HK-2 (cell line): ENCODE results near the gene CDC42EP1.
"Not testable (repeated sequence)": the region's sequence is repeated elsewhere in the genome, so short reads cannot be mapped to it uniquely, and the experiment has no call there.

ENCODE experiments used
- DNase-seq: peaks from one replicate; pipeline ENCODE4 v3.0.0-alpha.2; 2018; ENCODE audit not compliant: unreplicated experiment

Gene CDC42EP1

DNA sequence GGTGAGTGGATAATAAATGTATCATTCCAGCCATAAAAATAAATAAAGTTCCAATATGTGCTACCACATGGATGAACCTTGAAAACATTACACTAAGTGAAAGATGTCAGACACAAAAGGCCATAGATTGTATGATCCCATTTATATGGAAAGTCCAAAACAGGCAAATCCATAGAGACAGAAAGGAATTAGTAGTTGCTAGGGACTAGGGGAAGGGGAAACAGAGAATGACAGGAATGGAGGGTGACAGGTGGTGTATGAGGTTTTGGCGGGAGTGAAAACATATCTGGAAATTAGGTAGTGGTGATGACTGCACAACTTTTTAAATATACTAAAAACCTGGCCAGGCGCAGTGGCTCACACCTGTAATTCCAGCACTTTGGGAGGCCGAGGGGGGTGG is 25.8 kb upstream of the CDC42EP1 start:
- DNase-seq = no peak

DNA sequence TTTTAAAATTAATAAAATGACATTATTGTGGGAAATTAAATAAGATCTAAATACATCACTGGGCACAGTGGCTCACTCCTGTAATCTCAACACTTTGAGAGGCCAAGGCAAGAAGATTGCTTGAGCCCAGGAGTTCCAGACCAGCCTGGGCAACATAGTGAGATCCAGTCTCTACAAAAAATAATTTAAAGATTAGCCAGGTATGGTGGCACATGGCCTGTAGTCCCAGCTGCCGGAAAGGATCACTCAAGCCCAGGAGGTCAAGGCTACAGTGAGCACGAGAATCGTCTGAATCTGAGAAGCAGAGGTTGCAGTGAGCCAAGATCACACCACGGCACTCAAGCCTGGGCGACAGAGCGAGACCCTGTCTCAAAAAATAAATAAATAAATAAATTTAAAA is 25.1 kb upstream of the CDC42EP1 start:
- DNase-seq = no peak

DNA sequence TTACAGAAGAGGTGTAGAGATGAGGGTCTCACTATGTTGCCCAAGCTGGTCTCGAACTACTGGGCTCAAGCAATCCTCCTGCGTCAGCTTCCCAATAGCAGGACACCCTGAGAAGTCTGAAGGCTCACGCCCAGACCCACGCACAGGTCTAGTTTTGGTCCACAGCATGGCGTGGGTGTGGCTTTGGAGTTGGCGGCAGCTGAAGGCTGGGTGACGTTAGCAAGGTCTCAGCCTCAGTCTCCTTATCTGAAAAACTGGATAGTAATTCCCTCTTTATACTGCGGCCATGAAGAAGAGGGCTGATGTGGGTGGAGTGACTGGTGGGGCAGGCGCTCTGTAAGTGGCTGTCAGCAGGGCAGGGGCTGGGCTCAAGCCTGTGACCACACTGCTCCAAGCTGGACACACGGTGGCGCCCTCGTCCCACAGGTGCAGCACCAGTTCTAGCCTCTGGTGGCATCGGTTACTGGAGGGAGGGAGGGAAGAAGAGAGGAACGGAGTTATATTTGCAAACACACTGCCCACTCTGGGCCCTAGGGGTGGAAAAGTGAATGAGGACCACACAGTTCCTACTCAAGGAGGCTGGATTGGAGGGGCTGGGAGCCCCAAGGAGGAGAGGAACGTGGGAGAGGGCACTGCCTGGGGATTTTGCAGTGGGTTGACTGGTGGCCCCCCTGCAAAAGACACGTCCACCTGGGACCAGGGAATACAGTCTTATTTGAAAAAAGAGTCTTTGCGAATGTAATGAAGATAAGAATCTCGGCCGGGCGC is 21.5 kb upstream of the CDC42EP1 start:
- peak; percentile 90 for DNase-seq

DNA sequence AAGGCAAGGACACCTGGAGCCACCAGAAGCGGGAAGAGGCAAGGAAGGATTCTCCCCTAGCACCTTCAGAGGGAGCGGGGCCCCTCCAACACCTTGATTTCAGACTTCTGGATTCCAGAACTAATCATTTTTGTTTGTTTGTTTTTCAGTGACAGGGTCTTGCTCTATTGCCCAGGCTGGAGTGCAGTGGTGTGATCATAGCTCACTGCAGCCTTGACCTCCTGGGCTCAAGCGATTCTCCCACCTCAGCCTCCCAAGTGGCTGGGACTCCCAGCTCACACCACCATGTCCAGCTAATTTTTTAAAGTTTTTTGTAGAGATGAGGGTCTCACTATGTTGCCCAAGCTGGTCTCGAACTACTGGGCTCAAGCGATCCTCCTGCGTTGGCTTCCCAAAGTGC is 20.5 kb upstream of the CDC42EP1 start:
- not testable (repeated sequence) for DNase-seq

DNA sequence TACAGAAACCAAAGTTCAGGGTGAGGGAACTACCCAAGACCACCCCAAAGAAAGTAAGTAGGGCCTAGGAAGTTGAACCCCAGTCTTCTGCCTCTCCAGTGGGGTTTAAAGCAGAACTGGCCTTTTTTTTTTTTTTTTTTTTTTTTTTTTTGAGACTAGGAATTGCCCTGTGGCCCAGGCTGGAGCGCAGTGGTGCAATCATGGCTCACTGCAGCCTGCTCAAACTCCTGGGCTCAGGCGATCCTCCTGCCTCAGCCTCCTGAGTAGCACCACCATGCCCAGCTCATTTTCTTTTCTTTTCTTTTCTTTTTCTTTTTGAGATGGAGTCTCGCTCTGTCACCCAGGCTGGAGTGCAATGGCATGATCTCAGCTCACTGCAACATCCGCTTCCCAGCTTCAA is 17.9 kb upstream of the CDC42EP1 start:
- DNase-seq = not testable (repeated sequence)

DNA sequence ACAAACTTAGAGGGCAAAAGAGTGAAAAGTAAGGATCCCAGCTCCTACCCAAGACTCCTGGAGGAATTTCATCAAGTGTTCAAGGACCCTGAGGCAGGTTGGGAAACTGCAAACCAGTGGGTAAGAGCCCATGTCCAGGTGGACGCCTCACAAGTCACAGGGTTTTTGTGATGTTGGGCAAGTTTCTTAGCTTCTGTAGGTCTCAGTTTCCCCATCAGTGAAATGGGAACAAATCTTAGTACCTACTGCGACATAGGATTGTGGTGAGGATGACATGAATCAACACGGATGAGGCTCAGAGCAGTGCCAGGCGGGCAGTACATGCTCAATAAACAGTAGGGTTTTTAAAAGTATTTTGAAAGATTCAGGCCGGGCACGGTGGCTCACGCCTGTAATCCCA is 17.3 kb upstream of the CDC42EP1 start:
- no peak for DNase-seq

DNA sequence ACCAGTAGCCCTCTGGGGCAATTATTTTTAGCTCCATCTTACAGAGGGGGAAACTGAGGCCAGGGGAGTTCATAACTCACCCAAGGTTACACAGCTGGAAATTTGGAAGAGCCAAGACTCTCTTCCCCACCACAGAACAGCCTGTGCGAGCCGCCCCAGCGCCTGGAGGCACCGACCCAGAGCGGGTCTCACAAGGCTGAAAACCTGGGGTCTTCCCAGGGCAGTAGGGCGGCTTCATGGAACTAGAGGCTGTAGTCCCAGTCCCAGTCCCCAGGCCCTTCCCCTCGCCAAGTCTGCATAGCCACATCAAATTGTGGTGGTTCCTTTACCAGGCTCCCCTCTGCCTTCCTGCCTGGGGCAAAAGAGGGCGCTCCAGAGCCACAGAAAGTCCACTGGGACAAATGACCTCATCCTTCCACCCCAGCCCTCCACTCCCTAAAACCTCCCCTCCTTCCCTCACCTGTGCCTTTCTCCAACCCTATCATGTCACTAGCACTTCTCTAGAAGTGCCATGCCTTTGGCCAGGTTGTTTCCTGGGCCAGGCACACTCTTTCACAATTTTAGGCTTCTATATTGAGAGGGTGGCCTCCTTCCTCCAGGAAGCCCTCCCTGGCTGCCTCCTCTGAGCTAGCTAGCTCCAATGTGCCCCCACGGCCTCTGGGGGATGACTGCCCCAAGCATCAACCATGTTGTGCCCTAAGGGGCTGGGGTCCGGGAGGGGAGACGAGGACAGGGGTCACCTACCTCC is 15.2 kb upstream of the CDC42EP1 start:
- peak; percentile 71 for DNase-seq

DNA sequence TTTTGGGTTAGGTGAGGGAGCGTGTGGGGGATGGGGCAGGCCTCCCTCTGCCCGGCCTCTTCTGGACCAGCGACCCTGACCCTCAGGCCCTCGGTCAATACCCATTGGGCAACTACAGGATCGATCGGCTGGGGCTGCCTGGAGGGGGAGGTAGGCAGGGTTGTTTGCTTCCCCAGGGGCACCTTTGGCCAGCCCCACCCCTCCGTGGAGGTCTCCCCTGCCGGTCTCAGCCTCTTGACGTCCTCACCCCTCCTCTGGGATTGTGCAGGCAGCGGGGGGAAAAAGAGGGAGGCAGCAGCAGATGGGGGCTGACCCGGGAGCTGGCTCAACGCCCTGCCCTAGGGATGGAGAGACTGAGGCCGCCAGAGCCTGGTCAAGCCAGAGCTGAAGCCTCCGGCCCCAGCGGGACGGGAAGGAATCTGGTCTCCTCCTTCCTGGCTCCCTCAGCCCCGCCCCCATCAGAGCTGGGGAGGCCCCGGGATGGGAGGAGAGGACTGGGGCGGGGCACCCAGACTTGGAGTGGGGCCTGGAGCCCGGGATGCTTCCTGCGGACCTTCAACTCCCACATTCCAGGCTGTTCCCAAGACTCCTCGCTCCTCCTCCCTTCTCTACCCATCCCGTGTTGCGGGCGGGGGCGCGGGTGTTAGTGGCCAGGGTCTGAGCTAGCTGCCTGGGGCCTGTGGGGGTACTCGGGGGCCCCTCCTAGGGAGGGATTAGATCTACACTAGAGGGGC is 14.4 kb upstream of the CDC42EP1 start:
- peak; percentile 86 for DNase-seq

DNA sequence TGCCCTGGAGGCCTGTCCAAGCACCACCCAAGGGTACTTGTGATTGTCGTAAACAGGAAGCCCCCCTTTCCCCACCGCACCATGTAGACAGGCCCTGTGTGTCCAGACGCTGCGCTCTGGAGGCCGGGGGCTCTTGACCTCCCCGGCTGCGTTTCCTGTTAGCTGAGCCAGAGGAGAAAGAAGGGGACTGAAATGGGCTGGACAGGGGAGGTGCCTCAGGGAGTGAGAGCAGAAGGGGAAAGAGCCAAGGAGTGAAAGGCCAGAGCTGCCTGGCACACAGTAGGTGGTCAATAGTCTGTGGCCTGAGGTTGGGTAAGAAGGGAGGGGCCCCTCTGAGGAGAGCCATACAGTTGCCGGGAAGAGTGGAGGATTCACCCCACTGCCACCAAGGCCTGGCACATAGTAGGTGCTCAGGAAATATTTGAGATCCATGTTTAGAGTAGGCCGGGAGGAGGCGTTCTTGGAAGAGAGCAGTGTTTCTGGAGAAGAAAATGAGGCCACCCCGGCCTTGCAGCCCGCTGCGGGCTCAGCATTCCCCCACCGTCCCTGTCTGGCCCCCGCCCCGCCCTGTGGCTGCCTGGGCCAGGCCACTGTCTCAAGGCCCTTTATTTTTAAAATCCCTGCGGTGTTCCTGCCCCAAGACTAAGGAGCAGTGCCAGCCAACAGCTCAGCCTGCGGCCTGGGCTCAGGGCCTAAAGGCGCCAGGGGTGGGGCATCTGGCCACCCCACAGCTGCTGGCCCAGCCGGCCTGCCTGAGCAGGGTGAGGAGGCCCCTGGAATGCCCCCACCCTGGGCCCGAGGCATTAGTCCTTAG is 13.6 kb upstream of the CDC42EP1 start:
- DNase-seq = no peak

DNA sequence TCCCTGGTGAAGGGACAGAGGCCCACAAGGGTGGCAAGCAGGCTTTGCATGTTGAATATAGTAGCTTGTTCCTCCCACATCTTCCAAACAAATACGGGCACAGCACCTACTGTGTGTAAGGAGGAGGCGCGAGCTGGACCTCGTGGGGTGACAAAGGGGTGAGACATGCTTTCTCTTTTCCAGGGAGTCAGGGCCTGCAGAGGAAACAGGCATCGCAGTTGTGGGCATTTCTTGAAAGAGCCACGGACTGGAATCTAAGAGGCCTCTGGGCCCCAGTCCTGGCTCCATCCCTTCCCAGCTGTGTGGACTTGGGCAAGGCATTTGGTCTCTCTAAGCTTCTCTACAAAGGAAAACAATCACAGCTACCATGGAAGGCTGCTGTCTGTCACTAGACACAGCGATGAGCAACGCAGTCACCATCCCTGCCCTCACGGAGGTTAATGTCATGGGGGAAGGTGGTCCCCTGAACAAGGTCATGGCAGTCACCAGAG is 13.0 kb upstream of the CDC42EP1 start:
- DNase-seq = no peak

DNA sequence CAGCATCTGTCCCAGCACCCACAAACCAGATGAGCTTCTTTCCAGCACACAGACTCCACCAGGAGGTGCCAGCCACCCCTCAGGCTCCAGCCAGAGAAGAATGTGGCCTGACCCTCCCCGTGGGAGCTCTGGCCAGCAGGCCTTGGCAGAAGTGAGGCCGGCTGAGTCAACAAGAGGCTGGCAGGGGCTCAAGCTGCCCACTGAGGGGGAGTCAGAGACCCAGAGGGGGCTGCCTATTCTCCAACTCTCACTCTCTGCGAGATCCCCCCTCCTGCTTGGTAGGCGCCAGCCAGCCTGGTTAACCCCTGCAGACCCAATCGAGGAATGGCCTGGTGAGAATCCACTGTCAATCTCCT is 10.6 kb upstream of the CDC42EP1 start:
- DNase-seq = no peak

DNA sequence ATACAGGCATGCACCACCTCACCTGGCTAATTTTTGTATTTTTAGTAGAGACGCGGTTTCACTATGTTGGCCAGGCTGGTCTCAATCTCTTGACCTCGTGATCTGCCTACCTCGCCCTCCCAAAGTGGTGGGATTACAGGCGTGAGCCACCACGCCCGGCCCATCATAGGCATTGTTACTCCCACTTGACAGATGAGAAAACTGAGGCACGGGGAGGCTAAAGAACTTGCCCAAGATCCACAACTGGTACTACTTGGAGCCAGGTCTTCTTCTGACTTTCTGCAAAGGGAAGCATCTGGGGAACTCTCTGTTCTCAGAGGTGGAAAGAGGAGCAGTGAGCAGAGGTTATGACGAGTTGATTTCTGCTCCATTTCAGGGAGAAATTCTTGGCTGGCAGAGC is 9.4 kb upstream of the CDC42EP1 start:
- not testable (repeated sequence) for DNase-seq

DNA sequence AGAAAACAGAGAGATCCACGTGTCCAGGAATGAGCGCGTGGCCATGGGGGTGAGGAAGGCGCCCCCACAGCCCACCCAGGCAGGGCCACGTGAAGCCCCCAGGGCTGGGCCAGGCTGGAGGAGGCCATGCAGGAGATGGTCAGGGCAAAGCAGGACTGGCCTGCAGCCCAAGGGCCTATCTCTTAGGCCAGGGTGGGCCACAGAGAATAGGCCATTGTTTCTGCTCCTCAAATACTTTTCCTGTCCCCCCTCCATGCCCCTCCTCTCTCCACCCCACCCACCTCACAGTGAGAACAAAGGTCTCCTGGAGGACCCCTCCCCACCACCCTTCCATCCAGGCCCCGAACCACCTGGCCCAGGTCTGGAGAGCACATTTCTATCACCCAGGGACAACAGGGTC is 8.3 kb upstream of the CDC42EP1 start:
- no peak for DNase-seq

DNA sequence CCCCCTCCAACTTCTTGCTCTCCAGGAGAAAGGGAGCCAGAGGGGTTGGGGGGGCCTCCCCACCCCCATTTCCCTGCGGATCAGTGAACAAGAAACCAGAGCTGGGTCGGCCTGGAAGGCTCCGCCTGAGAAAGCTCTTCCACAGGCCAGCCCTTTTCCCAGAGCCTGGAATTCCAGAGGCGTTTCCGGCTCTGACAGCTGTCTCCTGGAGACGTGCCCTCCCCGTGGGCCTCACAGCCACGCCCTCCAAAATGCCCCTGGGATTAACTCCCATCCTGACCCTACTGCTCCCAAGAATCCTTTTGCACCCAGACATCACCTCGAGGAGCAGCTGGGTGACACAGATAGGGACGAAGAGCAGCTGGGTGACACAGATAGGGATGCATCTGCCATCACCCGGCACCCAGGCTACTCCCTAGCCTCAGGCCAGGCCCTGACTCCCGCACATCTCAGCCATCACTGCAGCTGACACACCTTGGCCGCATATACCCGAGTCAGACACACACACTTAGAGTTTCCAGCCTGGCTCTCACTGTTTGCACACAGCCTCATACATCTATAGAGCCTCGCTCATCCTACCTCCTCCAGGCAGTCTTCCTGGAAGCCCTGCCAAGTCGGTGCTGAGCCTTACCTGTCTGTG is 7.6 kb upstream of the CDC42EP1 start:
- no peak for DNase-seq

DNA sequence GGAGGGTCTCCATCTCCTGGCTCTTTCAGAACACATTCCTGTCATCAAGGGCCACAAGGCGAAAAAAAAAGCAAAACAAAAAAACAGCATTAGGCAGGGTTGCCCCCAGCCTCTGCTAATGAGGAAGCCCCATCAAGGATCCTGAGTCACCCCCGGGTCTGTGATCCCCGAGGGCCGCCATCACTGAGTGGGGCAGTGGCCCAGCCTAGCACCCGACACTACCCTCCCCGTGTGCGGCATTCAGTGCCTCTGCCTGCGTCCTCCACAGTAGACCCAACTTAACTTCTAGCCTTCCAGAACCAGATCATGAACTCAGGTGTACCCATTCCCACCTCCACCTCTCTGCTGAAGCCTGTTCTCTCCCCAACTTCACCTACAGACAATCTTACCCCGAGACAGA is 6.6 kb upstream of the CDC42EP1 start:
- no peak for DNase-seq

DNA sequence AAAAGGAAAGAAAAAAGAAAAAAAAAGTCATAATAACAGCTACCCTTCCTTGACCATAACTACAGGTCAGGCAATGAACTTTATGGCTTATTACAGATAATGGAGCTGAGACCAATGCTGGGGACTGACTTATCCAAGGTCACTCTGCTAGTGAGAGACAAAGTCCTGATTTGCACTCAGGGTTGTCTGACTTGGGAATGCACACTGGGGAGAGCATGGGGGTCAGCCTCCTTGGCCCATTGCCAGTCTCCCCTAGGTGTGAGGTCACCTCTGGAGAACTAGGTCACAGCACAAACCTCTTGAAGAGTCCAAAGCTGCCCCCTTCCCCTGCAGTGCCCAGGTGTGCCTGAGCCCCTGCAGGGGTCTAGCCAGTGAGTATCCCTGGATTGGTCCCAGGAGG is 5.3 kb upstream of the CDC42EP1 start:
- DNase-seq = no peak

DNA sequence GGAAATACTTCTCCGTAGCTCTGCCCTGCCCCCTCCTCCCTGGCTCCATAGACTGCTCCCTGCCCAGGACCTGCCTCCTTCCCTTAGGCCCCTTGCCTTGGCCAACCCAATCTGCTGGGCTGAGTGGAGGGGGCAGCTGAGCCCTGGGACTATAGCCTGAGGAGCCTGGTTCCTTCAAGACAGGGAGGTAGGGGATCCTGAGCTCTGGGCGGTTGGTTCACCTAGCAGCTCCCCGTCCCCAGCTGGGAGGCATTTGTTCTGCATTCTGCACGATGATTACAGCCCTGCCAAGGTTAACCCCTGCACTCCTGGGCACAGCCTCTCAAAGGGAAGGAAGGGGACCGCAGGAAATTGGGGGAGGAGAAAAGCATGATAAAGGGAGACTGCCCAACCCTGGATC is 3.6 kb upstream of the CDC42EP1 start:
- DNase-seq = no peak

DNA sequence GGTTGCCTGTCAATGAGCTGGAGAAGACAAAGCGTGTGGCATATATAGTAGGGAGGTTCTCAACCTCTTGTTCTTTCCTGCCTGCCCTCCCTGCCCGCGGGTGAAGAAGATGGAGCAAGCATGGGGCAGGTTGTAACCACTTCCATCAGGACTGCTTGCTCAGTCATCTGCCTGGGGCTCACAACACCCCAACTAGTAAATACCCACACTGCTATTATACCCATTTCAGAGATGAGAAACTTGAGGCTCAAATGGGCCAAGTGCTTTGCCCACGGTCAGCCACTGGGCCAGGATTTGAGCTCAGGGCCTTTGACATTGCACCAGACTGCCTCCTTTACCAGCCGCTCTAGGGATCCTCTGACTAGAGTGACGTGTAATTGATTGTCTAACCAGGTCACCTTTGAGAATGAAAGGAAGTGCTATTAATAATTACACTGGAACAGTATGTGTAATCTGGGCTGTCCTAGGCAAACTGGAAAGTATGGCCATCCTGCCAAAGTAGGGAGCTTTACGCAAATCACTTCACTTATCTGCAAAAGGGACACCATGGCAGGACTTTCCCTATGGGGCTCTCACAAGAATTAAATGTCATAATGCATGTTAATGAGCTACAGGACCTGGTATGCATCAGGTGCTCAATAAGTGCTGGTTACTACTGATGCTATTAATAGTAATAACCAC is 2.8 kb upstream of the CDC42EP1 start:
- DNase-seq = no peak

DNA sequence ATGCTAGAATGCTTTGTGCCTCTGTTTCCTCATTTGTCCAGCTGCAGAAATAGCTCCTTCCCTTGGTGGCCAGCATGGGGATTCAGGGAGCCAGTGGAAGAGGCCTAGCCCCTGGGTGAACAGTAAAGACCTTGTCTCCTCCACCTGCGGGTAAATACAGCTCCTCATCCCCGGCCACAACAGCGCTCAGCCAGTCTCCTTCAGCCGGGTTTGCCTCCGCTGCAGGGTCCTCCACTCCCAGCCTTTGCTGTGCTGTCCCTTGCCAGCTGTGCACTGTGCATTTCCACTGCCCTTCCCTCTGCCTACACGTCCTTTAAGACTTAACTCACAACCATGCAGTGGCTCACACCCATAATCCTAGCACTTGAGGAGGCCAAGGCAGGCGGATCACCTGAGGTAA is 1.5 kb upstream of the CDC42EP1 start:
- DNase-seq = no peak

DNA sequence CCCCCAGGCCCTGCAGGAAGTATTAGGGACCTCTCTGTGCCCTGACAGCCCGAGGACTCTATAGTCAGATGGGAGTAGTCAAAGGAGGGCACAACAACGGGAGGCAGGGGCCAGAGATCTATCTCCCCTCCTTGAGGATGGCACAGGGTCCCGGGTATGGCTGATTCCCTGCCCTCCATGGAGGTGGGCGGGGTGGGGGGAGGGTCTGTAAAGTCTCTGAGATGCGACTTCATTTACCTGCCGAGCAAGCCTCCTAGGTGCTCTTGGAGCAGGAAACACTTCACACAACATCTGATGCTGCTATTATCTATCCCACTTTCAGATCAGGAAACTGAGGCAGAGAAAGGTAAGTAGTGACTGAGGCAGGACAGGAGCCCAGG is 769 bp upstream of the CDC42EP1 start:
- no peak for DNase-seq
